MV-4-11 (cell line): ENCODE measurements around the gene FSTL4.

Source experiments
- DNase-seq: peaks from one replicate; lab custom pipeline; 2025; lab: John Stamatoyannopoulos, UW

The FSTL4 gene

GRCh38 chr5:133428072-133428660 lies 184.2 kb downstream of the FSTL4 start:
- DNase-seq, result no peak

DNA sequence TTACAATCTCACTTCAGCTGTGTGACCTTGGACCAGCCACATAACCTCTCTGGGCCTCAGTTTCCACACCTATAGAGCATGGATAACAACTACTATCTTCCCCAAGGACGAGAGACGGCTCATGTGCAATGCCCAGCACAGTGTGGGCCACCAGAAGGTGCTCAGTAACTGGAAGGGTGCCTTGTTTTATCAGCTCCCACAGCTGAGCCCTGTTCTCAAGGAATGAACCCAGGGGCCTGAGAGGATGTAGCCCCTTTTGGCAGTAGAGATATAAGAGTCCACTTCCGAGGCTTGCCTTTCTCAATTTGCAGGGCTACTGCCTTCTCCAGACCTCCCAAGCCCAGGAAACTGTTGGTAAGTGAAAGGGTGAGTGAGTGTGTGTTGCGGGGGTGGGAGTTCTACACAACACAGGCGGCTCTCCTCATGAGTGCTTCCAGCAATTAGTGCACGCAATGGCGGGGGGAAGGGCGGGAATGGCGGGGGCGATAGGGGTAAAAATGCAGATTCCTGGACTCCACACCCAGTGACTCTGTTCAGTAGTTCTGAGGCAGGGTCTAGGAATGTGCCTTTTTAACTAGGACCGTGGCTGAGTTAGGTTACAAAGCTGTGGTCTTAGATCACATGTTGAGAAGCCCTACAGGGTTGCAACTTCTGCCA lies 185.1 kb downstream of the FSTL4 start:
- no peak for DNase-seq

DNA sequence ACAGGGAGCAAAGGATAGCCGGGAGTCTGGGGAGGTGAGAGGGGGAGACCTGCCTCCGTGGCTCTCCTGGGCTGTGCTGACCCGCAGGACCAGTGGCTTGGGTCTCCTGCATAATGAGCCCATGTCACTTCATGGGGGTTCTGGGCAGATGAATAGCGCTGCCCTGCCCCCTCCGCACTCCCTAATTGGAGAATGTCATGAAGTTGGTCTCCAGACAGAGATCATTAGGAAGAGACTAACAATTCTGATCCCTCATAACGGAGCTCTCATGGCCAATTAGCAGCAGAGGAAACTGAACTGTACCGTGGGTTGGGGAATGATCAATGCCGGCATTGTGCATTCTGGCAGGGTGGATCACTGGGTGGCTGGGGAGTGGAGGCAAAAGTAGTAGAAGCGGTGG lies 186.1 kb downstream of the FSTL4 start:
- DNase-seq, result no peak

DNA sequence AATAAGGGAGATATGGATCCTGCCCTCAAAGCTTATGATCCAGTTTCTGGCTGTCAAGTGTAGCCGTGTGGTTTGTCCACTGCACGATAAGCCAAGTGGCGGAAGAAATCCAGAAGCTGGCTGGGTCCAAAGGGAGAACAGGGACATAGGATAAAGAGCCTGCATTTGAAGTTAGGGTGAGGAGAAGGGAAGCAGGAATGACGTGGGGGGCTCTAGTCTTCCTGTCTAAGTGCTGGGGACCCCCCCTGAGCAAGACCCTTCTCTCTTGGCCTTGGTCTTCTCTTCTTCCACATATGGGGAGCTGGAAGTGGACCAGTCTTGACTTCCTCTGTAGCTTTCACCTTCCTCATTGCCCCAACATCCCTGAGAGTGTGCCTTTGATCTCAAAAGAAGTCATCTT lies 186.6 kb downstream of the FSTL4 start:
- DNase-seq, result no peak

DNA sequence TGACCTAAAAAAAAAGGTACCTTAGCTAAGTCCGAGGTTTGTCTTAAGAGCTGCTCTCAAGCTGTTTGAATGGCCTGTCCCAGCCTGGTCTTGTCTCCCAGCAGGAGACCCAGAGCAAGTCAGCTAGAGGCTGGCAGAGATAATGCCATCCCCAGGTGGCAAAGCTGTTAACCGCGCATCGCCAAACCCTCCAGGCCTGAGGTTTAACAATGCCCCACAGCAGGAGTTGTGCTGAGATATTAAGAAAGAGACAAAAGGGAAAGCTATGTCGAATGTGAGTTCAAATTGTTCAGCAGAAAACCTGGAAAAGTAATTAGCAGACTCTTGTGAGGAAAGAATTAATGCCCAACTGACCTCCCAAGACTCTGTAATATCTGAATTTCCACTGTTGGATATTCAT lies 187.1 kb downstream of the FSTL4 start:
- DNase-seq, result no peak

DNA sequence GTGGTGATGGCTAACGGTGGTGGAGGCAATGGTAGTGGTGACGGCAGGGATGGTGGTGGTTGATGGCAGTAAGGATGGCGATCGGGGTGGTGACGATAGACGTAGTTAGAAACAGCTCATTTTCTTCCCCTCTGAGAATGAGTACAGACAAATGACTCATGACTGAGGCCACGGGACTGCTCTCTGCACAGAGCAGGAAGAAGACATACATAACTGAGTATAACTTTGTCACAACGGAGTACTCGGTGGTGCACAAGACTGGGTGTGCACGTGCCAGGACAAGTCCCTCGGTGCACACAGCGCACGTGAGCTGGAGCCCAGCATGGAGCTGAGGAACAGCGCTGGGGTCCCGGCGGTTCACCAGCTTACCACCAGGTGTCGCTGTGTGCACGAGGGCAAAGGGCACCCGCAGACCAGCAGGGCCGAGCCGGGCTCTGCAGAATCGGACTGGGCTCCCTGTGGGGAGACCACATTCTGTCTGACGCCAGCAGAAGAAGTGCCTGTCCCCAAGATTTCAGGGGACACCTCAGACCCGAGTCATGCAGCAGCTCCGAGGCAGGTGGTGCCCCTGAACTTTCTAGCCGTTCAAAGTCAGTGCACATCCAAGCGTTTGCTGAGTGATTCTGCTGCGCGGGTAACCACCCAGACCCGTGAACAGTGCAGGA lies 188.6 kb downstream of the FSTL4 start:
- peak; percentile 63 for DNase-seq

- DNase-seq, result no peak
Observed at GRCh38 chr5:133423011-133423617, 189.2 kb downstream of the FSTL4 start.

- DNase-seq, result no peak
Observed at GRCh38 chr5:133421806-133422205, 190.5 kb downstream of the FSTL4 start.

DNA sequence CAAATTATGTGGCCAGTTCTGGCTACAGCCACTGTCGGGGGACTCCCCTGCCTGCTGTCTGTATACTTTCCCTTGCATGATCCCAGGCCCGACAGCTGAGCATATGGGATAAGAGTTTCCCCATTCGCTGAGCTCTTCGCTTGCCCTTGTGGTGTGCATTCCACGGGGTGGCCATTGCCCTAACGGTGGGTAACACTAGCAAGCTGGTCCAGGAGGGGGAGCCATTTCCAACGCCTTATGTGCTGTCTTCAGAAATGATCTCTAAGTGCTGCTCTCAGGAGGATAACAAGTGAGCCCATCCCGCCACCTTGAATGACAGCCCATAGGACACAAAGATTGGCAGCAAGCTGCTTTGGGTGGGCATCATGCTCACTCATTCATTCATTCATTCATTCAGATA lies 190.9 kb downstream of the FSTL4 start:
- DNase-seq, result peak; percentile 43

GRCh38 chr5:133420440-133421301 lies 191.7 kb downstream of the FSTL4 start:
- no peak for DNase-seq

DNA sequence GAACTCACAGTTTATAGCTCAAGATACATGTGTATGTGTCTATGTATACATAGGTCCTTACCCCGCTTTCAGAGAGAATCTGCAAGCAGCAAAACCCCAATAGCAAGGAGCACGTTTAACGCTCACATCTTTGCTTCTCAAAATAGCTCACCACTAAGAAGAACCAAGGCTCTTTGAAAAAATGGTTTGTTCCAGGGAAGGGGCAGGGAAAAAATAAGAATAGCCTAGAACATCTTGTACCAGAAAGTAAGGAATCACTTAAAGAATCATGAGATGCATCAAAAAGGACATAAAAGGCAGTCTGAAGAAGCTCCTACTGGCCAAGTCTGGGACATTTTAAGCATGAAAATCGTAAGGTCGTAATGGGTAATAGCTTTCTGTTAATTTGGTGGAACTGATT lies 196.4 kb downstream of the FSTL4 start:
- DNase-seq, result no peak

DNA sequence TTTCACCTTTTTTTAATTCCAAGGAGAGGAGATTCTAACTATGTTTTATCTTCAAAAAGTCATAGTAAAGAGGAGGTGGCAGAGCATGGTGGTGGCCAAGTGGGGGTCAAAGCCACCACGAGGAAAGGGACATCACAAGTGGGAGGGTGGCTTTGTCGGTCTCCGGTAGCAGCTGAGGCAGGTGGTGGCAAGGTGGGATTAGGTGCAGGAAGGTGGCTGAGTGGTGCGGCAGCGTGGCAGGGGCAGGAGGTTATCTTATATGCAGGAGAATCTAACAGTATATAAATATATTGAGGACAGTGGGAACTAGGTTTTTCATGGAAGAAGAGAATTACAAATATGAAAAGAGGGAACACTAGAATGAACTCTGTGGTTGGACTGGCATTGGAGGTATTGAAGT lies 196.8 kb downstream of the FSTL4 start:
- no peak for DNase-seq

DNA sequence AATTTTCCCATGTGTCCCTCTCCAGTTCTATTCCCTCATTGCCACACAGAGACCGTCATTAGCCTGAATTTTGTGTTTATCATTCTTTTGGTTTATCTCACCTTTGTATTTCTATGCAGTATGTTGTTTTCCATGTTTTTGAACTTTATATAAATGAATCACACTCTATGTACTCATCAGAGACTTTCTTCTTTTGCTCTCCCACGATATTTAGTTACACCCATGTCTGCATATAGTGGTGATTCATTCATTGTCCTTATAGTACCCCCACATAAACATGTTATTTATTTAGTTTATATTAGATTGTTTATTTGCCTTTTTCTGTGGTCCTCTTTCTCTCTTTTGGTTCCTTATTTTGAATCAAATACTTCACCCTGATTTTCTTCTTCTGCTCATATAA lies 199.7 kb downstream of the FSTL4 start:
- DNase-seq, result no peak

- no peak for DNase-seq
Observed at GRCh38 chr5:133410335-133410828, 202.0 kb downstream of the FSTL4 start.

- DNase-seq, result no peak
Observed at GRCh38 chr5:133409210-133409674, 203.1 kb downstream of the FSTL4 start.

GRCh38 chr5:133408322-133408721 lies 204.0 kb downstream of the FSTL4 start:
- no peak for DNase-seq

- DNase-seq, result no peak
Observed at GRCh38 chr5:133406977-133407632, 205.2 kb downstream of the FSTL4 start.

GRCh38 chr5:133406208-133406976 lies 205.9 kb downstream of the FSTL4 start:
- DNase-seq, result no peak

DNA sequence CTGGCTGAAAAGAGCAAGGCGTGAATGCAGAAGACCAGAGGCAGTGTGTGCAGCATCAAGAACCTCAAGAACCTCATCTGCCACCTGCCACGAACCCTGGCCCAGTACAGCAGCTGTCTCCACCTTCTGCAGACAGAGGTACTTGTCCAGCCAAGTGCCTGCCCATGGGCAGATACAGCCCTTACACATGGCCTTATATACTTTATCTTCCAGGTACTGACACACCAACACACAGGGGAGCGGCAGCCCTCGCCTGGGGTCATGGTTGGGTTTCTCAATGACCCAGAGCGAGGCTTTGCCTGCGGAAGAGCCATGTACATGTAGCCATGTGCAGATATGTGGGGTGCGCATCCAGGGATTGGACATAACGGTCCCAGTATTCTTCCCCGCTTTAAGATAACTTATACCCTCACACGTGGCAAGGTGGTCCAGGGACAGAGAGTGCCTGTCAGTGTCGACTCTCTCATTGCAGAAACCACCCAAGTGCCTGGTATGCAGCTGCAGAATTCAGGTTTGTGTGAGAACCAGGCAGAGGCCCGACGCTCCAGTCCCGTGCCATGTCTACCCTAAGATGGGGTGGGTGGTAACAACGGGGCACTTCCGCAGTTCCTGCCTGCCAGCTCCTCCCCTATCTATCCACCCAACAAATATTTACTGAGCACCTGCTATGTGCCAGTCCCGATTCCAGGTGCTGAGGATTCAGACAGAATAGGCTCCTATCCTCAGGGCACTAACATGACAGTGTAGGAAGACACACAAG lies 206.9 kb downstream of the FSTL4 start:
- no peak for DNase-seq

DNA sequence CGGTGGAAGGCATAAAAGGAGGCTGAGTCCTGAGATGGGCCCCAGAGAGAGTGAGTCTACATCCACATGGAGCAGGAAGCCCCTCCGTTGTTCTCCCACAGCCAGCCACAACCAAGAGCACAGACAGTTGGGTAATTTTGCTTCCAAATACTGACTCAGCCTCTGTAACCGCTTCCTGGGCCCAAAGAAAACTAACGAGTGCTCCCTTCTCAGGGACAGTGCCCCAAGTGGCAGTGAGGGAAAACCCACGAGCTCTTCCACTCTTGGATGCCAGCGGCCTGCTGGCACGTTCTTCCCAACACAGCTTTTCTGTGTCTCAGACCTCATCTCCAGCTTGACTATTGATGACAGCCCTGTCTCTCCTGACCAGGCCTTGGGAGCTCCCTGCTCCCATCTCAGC lies 207.6 kb downstream of the FSTL4 start:
- DNase-seq, result peak; percentile 68
